ENCODE results near the gene GMEB1.
"Not testable (repeated sequence)": the region's sequence is repeated elsewhere in the genome, so short reads cannot be mapped to it uniquely, and the experiment has no call there.

GMEB1 gene
- 45.1 to 46.4 reads per million in 2 donors for total RNA-seq

GRCh38 chr1:28668191-28668955 is at the start of gene GMEB1:
Gene GMEB1, plus strand, starts transcription at chr1:28668784. Its CDS starts 14,829 bp downstream, at chr1:28683613.
- peak; percentile 82 for DNase-seq

DNA sequence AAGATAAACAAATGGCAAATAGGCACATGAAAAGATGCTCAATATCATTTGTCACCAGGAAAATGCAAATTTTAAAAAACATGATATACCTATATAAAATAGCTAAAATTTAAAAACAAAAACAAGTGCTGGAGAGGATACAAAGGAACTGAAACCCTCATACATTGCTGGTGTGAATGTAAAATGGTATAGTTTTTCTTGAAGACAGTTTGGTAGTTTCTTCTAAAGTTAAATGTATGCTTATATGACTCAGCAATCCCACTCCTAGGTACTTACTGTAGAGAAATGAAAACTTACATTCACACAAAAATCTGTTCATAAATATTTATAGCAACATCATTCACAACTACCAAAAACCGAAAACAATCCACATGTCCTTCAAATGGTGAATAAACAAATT is 36.9 kb upstream of the GMEB1 start:
- DNase-seq = no peak

- no peak for DNase-seq
Observed at GRCh38 chr1:28632560-28632959, 36.0 kb upstream of the GMEB1 start.

GRCh38 chr1:28640766-28641165 is 27.8 kb upstream of the GMEB1 start:
- no peak for DNase-seq

DNA sequence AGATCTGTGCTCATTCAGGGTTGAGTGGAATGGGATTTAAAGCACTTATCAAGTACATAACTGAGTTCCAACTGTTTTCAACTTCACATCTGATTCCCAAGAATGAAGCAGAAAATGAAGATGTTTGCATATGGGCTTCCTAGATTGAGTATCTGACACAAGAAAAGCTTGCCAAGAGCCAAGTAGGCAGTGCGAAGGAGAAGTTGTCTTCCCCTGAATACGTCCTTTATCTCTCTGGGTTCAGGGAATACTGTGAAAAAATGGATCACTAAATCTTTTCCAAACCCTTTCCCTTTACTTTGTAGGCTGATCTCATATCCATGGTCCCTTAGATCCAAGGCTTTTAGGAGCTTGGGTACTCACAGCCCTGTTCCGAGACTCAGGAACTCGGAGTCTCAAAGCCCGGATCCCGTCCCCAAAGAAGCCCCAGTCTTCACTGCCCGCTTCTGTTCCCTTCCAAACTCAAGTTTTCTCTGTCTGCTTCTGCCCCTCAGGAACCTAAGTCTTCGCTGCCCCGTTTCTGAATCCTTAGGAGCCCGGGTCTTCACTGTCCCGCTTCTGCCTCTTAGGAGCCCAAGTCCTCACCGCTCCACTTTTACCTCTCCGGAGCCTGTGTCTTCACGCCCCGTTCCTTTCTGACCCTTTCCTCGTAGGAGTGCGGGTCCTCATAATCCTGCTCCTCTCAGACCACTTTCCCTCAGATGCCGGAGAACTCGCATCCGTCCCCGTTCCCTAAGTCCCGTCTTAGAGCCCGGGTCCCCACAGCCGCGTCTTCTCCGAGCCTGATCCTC is 26.3 kb upstream of the GMEB1 start:
- DNase-seq = no peak

DNA sequence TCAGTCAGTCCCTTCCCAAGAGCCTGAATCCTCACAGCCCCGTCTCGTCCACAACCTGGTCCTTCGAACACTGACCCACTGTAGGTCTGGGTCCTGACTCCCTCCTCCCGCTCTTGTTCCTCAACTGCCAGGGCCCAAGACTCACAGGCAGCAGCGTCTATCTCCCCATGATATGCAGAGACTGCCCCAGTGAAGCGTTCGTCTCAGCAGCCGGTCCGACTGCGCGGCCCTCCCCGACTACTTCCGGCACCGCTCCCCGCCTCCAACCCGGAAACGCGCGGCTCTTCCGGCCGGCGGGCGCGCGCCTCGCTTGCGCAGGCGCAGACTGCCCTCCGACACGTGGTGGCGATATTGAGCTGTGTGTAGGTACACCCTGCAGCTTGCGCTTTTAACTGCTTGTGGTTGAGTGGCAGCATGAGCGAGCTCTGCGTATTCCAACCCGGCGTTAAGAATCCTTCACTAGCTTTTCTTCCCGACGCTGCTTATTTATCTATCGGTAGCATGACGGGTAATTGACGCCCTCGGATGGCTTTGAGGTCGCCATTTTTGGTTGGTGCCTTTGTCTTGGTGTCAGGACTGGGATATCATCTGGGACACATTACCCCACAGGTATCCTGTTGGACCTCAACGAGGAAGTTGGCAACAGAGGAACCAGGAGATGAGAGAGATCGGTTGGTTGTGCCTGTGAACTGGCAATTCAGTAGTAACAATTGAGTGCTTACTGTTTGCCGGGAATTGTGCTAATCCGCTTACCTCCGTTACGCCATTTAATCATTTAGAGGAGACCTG is 25.5 kb upstream of the GMEB1 start, which contains the start of gene TAF12:
Gene TAF12, minus strand, starts transcription at position 221 of the 789 bp plus-strand sequence. CDS start 20,986 bp downstream, outside the sequence.
- peak; percentile 86 for DNase-seq

DNA sequence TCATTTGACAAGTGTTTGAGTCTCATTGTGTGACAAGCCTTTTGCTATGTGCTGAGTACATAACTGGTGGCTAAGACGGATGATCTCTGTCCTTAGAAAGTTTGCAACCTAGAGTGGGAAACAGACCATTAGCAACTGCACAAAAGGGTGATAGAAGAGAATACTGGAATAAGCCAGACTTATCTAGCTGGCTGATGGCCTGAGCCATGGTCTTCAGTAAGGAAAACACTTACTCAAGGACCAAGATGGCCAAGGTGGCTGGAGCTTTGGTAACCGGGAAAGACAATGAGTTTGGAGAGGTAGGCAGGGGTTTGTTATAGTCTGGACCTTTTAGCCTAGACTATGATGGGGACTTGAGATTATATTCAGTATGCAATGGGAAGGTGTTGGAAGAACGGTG is 24.1 kb upstream of the GMEB1 start:
- DNase-seq = no peak

GRCh38 chr1:28645406-28645805 is 23.2 kb upstream of the GMEB1 start:
- not testable (repeated sequence) for DNase-seq

- no peak for DNase-seq
Observed at GRCh38 chr1:28646040-28646439, 22.5 kb upstream of the GMEB1 start.

DNA sequence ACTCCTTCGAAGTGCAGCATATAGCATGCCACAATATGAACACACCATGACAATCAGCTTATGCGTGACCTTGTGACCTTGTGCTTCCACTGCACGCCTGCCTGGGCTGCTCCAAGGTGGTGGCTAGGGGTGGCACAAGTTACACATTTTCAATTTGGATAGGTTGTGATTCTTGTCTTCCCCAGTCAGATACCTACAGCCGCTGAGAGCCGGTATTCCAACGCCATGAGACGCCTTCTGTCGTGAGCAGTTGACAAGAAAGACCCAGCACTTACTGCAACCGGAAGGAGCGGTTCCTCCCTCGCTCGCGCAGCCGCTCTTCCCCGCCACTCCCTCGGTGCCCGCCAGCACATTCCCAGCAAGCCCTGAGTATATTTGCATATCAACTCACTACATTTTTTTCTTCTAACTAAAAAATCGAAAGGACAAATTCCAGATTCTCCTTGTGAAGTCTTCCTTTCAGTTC is 20.5 kb upstream of the GMEB1 start:
- DNase-seq = peak; percentile 81

- no peak for DNase-seq
Observed at GRCh38 chr1:28648474-28649198, 19.9 kb upstream of the GMEB1 start, which contains the start of gene RNU11. Gene RNU11, plus strand, starts transcription at chr1:28648600.

GRCh38 chr1:28653063-28653462 is 15.5 kb upstream of the GMEB1 start:
- DNase-seq = not testable (repeated sequence)

DNA sequence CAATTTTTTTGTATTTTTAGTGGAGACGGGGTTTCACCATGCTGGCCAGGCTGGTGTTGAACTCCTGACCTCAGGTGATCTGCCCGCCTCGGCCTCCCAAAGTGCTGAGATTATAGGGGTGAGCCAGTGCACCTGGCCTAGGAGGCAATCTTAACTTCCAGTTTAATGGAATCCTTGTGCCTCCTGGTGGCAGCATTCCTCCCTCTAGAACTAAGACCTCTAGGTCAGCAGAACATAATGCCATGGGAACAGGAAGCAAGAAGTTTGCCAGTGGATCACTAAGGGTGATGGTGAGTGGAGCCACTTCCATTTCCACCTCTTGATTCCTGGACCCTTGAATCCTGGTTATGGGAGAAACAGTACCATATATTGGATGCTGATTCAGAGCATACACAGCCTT is 14.7 kb upstream of the GMEB1 start:
- DNase-seq = not testable (repeated sequence)

GRCh38 chr1:28655448-28656311 is 12.9 kb upstream of the GMEB1 start:
- not testable (repeated sequence) for DNase-seq

DNA sequence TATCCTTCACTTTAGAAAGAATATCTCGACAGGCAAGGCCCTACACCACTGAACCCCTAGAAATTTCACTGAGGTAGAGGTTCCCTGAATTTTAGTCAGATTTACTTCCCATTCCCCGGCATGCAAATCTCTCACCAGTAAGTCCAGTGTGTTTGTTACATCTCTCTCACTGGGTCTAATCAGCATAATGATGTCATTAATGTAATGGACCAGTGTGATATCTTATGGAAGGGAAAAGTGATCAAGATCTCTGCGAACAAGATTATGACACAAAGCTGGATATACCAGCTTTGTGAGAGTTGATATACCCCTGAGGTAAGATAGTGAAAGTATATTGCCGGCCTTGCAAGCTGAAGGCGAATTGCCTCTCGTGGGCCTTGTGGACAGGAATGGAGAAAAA is 12.2 kb upstream of the GMEB1 start:
- no peak for DNase-seq

- DNase-seq = no peak
Observed at GRCh38 chr1:28663871-28664470, 4.6 kb upstream of the GMEB1 start.

DNA sequence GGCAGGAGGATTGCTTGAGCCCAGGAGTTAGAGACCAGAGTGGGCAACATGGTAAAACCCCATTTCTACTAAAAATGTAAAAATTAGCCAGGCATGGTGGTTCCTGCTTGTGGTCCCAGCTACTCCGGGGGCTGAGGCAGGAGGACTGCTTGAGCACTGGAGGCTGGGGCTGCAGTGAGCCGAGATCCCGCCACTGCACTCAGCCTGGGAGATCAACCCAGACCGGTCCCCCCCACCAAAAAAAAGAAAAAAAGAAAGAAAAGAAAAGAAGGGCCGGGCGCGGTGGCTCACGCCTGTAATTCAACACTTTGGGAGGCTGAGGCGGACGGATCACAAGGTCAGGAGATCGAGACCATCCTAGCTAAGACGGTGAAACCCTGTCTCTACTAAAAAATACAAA is 1.8 kb upstream of the GMEB1 start:
- no peak for DNase-seq

DNA sequence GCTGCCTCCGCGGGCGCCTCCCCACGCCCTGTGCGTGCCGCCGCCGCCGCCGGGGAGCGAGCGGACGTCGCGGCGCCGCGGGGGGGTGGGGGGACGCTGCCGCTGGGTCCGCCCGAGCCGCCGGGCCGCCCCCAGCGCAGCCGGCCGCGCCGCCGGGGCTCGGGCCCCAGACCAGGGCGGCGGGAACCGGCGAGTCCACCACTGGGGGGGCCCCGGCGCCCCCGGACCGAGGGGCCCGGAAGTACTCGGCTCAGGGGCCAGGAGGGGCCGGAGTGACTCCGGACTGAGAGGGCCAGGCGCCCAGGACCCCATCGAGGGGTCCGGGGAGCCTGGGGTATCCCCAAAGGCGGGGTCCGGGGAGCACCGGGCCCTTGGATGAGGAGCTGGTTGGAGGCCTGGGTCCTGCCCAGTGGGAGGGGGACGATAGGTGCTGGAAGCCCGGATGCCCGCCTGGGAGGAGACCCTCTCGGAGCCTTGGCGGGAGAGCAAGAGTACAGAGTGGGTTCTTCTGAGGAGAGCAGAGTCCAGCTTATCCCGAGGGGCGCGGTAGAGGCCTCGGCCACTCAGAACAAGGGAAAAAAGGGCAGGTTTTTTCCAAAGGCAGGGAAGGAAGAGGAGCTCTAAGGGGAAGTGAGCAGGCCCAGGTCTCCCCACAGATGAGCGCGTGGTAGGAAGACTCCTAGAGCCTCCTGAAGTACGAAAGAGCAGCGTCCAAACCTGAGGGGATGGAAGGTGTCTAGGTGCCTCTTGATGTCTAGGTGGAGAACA is 556 bp downstream of the GMEB1 start:
- peak; percentile 75 for DNase-seq

GRCh38 chr1:28671254-28671780 is 2.7 kb downstream of the GMEB1 start:
- no peak for DNase-seq

- DNase-seq = not testable (repeated sequence)
Observed at GRCh38 chr1:28672971-28673370, 4.4 kb downstream of the GMEB1 start.
